Panc1 (cell line): ENCODE data around the gene LMNTD2.

ENCODE experiments used
- CTCF ChIP-seq: fragments of 450-650 bp; IDR thresholded peaks from 2 replicates; pipeline ENCODE4 v1.5.1; 2017; ENCODE audit warnings: mild to moderate bottlenecking
- SIN3A ChIP-seq: IDR thresholded peaks from 2 replicates; pipeline ENCODE4 v1.6.1; 2012; ENCODE audit warnings: low read depth, mild to moderate bottlenecking, low read length, moderate library complexity, borderline replicate concordance; ENCODE audit not compliant: insufficient read depth

GRCh38 chr11:565921-566509, 5.5 kb upstream of the LMNTD2 start:
- TF ChIP-seq CTCF, result no peak; the same call in 1 of the 2 replicates
- no peak for TF ChIP-seq SIN3A
